Measurements from ENCODE around the gene ELP5. TPM values are rescaled to one million over a fixed set of nuclear protein-coding genes. Genes with fewer than 3 reads are reported as not detected.
A peak's percentile ranks its signal among the peaks of the same experiment; 100 is the strongest.

Gene ELP5
- total and polyA plus RNA-seq, 8 donors: 8.4 to 45.2 (median 19.5) TPM; not detected in 1

DNA sequence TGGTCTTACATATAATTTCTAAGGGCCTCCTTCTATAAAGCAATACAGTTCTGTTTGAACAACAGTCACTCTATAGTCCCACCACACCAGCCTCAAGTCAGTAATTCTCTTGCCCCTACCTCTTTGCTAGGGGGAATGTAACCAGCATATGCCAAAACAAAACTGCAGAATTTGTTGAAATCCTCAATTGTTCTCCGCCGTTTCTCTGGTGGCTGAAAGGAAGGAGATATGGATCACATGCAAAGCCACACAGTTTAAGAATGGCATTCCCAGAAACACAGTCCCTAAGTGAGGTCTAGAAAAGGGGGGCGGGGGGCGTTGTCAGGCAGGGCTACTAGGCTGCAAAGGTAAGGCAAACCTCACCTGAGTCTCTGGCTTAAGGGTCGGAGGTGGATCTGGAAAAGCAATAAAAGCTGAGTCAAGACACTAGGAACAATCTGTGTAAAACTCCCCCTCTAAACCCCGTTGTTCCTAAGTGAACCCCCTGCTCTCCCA lies 14.7 kb upstream of the ELP5 start:
- H3K27me3 ChIP-seq: no peaks in the 10 kb centered on the region
- peak overlapping the region; percentile 88 to 99 (median 96) for H3K27ac ChIP-seq
- TF ChIP-seq, protein P1, sequence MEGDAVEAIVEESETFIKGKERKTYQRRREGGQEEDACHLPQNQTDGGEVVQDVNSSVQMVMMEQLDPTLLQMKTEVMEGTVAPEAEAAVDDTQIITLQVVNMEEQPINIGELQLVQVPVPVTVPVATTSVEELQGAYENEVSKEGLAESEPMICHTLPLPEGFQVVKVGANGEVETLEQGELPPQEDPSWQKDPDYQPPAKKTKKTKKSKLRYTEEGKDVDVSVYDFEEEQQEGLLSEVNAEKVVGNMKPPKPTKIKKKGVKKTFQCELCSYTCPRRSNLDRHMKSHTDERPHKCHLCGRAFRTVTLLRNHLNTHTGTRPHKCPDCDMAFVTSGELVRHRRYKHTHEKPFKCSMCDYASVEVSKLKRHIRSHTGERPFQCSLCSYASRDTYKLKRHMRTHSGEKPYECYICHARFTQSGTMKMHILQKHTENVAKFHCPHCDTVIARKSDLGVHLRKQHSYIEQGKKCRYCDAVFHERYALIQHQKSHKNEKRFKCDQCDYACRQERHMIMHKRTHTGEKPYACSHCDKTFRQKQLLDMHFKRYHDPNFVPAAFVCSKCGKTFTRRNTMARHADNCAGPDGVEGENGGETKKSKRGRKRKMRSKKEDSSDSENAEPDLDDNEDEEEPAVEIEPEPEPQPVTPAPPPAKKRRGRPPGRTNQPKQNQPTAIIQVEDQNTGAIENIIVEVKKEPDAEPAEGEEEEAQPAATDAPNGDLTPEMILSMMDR (IDR thresholded peaks at IDR 0.05): no peak
- TF ChIP-seq EP300 (IDR thresholded peaks at IDR 0.05): no peak
- TF ChIP-seq POLR2AphosphoS5 (IDR thresholded peaks at IDR 0.05): no peak
- peaks cover 23 to 34% (median 31%) of the 10 kb centered on the region in 4 donors for H3K36me3 ChIP-seq
- DNase-seq: no peak
- no peaks in the 10 kb centered on the region for H3K9me3 ChIP-seq
- 19 to 27% (median 23%) methylated on average over 6 of the region's 6 CpGs for WGBS, 5 donors
- H3K4me1 ChIP-seq: peaks cover 47 to 69% (median 64%) of the 10 kb centered on the region in 4 donors
- H3K4me3 ChIP-seq: peak overlapping the region; percentile 97 to 100 (median 98)
- intact Hi-C loops (cut with DNase I; ENCODE audit: low total_unique reads): no loop called here

DNA sequence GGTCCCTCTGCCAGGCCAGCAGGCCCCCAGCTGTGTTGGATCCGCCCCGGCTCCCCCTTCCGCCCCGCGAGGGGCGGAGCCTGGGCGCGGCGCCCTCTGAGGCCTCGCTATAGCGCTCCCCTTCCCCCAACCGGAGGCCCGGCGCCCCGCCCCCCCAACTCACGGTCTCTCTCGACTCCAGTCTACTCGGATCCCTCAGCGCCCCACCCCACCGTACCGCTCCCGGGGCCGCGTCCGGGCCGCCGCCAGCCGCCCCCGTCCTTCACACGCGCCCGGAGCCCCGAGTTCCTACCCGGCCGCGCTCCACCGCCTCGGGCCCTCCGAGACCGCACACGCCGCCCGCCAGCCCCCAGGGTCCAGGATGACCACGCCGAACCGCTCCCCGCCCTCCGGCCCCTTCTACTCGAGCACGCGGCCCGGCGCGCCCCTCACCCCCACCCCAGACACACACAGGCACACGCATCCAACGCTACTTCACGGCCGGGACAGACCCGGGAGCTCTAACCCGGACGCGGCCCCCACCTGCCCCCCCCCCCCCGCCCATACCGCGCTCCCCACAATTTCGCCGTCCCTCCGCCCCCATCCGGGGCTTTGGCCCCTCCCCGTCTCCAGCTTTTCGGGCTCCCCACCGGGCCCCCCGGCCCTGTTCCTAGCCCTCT lies 14.1 kb upstream of the ELP5 start:
- intact Hi-C loops (cut with DNase I; ENCODE audit: low total_unique reads): no loop called here

DNA sequence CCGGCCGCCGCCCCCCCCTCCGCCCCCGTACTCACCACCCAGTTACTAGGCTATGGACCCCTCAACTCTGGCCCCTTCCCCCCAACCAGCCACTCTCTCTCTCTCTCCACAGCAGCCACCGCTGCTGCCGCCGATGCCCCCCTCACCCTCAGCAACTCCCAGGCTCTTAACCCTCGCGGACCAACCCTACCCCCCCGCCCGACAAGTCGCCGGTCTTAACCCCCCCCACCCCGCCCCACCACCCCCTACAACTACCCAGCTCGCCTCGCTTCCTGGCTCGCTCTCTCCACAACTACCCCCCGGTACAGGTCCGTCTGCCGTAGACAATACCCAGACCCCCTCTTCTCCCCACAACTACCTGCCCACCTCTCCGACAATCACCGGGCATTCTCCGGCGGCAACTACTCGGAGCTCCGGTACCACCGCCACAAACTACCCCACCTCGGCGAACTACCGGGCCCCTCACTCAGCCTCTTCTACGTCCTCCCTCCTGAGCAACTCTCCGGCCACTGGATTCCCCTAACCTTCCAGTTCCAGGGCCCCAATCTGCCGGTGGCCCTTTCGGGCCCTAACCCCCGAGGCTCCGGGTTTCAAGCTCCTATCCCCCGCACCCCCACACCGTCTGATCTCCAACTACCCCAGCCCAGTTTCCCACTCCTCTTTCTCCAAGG lies 13.5 kb upstream of the ELP5 start:
- H3K4me1 ChIP-seq: peaks cover 38 to 61% (median 56%) of the 10 kb centered on the region in 4 donors
- H3K9me3 ChIP-seq: no peaks in the 10 kb centered on the region
- intact Hi-C loops (cut with DNase I; ENCODE audit: low total_unique reads): no loop called here
- H3K4me3 ChIP-seq: peak overlapping the region; percentile 97 to 100 (median 98)
- peak in 1 of 2 donors; percentile 75 for DNase-seq
- no peaks in the 10 kb centered on the region for H3K27me3 ChIP-seq
- TF ChIP-seq EP300 (IDR thresholded peaks at IDR 0.05) (no peak), POLR2A (IDR thresholded peaks at IDR 0.05) (no peak), POLR2AphosphoS5 (IDR thresholded peaks at IDR 0.05) (no peak)
- WGBS, 5 donors: 0 to 2% (median 1%) methylated on average over 26 to 39 of the region's 39 CpGs
- peak overlapping the region; percentile 88 to 99 (median 96) for H3K27ac ChIP-seq
- peaks cover 23 to 35% (median 31%) of the 10 kb centered on the region in 4 donors for H3K36me3 ChIP-seq

More for the DNA sequence above, 14.1 kb upstream of the ELP5 start:
- peak in 1 of 3 donors; percentile 3 for TF ChIP-seq POLR2AphosphoS5 (IDR thresholded peaks at IDR 0.05)
- no peak for TF ChIP-seq EP300 (IDR thresholded peaks at IDR 0.05)
- no peak for TF ChIP-seq POLR2A (IDR thresholded peaks at IDR 0.05)
- Histone ChIP-seq H3K4me1 (peaks cover 41 to 63% (median 58%) of the 10 kb centered on the region in 4 donors), H3K27me3 (no peaks in the 10 kb centered on the region), H3K27ac (peak overlapping the region; percentile 88 to 99 (median 96)), H3K9me3 (no peaks in the 10 kb centered on the region), H3K36me3 (peaks cover 23 to 34% (median 31%) of the 10 kb centered on the region in 4 donors), H3K4me3 (peak overlapping the region; percentile 97 to 100 (median 98))
- WGBS, 5 donors: 0 to 1% (median 1%) methylated on average over 11 to 70 of the region's 73 CpGs
- peak; percentile 85 to 93 for DNase-seq

DNA sequence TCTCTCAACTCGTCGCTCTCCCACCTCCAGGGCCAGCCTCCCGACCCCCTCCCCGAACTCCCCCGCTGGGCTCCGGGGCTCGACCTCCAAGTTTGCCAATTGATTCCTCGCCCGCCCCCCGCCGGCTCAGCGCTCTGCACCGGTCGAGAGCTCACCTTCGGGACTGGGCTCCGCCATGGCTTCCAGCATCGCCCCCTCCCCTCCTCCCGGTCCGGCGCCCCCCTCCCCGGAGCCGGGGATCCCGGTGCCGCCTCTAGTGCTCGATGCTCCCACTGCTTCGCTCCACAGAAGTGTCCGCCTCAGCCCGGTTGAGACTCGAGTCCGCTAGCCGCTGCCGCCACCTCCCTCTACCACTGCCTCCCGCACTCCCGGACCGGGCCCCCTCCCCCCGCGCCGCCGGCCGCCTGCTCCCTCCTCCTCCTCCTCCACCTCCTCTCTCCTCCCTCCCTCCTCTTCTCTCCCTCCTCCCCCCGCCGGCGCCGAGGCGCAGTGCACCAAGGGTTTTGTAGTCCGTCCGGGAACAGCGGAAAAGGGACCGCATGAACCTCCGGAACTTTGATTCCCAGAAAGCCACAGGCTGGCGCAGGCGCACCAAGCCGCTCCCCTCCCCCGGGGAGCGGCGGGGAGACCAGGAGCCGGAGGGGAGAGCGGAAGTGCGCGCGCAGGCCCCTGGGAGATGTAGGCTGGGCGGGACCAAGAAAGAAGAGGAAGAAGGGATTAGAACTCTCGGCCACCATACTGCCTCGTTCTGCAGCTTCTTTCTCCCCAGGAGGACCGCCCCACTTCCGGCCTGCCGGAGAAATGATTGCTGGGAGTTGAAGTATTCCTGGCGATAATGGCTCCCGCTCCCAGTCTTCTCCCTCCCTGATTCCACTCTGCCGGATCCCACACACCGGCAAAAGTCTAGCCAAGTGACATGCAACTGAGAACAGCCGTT lies 12.7 kb upstream of the ELP5 start, which contains the start of gene PHF23:
TSS of gene PHF23 (minus strand) at position 367 of the 937 bp plus-strand sequence. CDS start at position 189, 178 bp downstream.
- 0 to 1% (median 0%) methylated on average over 56 to 72 of the region's 72 CpGs for WGBS, 5 donors
- H3K27me3 ChIP-seq: no peaks in the 10 kb centered on the region
- no peaks in the 10 kb centered on the region for H3K9me3 ChIP-seq
- H3K4me3 ChIP-seq: peak within 1 kb of the TSS; percentile 97 to 100 (median 98)
- DNase-seq: peak; percentile 99 to 100
- peaks cover 24 to 43% (median 39%) of the 10 kb centered on the region in 4 donors for H3K36me3 ChIP-seq
- intact Hi-C loops (cut with DNase I; ENCODE audit: low total_unique reads): no loop called here
- peaks cover 39 to 65% (median 57%) of the 10 kb centered on the region in 4 donors for H3K4me1 ChIP-seq
- TF ChIP-seq POLR2A (IDR thresholded peaks at IDR 0.05): no peak
- peak; percentile 61 to 96 (median 81) for TF ChIP-seq POLR2AphosphoS5 (IDR thresholded peaks at IDR 0.05)
- TF ChIP-seq, protein P1 (IDR thresholded peaks at IDR 0.05): peak in 2 of 7 experiments; percentile 40 to 52
- TF ChIP-seq EP300 (IDR thresholded peaks at IDR 0.05): no peak
- peak within 1 kb of the TSS; percentile 88 to 99 (median 97) for H3K27ac ChIP-seq
